Measurements from ENCODE around the gene RAB30. TPM values are rescaled to one million over a fixed set of nuclear protein-coding genes. Genes with fewer than 3 reads are reported as not detected.
A peak's percentile ranks its signal among the peaks of the same experiment; 100 is the strongest.
"Not testable (repeated sequence)": the region's sequence is repeated elsewhere in the genome, so short reads cannot be mapped to it uniquely, and the experiment has no call there.

RAB30 gene
- polyA plus RNA-seq, 4 donors, result 3.2 to 15.9 (median 8.9) TPM

DNA sequence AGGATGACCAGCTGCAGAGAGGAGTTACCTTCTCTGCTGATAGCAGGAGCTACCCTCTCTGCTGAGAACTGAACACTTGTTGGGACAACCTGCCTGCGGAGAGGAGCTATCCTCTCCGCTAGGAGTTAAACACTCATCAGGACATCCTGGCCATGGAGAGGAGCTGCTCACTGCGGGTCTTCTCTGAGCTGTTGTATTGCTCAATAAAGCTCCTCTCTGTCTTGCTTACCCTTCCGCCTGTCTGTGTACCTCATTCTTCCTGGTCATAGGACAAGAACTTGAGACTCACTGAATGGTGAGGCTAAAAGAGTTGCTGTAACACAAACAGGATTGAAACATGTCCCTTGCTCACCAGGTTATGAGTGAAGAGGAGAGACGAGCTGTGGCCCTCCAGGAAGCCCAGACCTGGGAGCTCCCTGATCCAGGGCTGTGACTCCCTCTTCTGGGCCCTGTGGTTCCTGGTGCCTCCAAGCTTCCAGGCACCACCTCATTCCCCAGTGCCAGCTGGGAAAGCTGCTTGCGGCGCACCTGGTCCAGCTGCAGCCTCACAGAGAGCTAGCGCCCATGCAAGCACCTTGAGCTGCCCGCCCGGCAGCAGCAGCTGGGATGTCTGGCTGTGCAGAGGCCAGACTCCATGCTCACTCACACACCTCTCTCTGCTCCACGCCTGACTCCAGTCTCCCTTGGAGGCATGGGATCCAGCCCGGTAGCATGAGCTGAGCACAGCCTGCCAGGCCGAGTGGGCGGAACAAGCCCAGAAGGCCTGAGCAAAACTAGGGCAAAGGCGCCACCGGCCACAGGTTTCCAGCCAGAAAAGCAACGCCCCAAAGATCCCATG, 50.5 kb downstream of the RAB30 start:
- H3K36me3 ChIP-seq (ENCODE audit: control insufficient read depth in 3 of 3, insufficient read depth in 2 of 3, low read depth in 1 of 3, low read length in 3 of 3), result no peaks in the 10 kb centered on the region
- no peak for DNase-seq
- FAIRE-seq, result no peak
- no peaks in the 10 kb centered on the region for H3K27me3 ChIP-seq (ENCODE audit: control insufficient read depth in 3 of 3, insufficient read depth in 3 of 3, low read length in 3 of 3)
- peaks cover 3 to 6% (median 6%) of the 10 kb centered on the region in 3 donors for H3K4me1 ChIP-seq (ENCODE audit: control insufficient read depth in 3 of 3, insufficient read depth in 2 of 3, low read depth in 1 of 3, low read length in 2 of 3)
- no peak overlapping the region for H3K27ac ChIP-seq (ENCODE audit: low read depth in 1 of 3, low read length in 2 of 3)
- H3K9me3 ChIP-seq (ENCODE audit: control insufficient read depth in 2 of 2, insufficient read depth in 1 of 2, low read depth in 1 of 2, low read length in 1 of 2), result no peaks in the 10 kb centered on the region
- WGBS, 3 donors, result 96 to 97% (median 97%) methylated on average over 17 of the region's 17 CpGs
- no peak overlapping the region for H3K4me3 ChIP-seq (ENCODE audit: low read depth in 1 of 3, low read length in 3 of 3)

DNA sequence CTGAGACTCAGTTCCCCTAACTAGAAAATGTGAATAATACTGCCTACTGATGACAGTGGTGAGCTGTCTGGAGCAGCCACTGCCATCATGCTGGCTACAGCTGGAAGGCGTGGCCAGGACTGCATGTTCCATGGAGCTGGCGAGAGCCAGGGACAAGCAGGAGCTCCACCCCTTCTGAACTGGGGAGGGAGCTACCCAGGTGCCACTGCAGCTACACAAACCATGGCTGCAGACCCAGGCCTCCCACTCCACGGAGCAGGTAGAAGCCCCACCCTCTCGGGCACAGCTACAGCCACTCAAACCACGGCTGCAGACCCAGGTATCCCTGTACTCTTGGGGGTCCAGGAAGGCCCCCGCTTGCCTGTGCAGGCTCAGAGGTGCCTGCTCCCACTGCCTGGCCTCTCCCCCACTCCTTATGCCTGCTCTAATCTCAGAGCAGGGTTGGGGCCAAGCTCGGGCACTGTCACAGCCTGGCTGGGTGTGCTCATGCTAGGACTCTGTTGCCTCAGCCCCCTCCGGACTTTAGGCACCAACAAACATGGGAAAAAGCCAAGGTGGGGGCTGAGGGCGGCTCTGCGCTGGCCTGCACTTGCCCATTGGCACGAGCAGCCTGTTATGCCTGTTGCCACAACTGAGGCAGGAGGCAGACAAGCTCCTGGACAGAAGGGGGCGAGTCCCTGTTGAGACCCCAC, 51.7 kb downstream of the RAB30 start:
- Histone ChIP-seq H3K27ac (ENCODE audit: low read depth in 1 of 3, low read length in 2 of 3) (no peak overlapping the region), H3K4me3 (ENCODE audit: low read depth in 1 of 3, low read length in 3 of 3) (no peak overlapping the region), H3K9me3 (ENCODE audit: control insufficient read depth in 2 of 2, insufficient read depth in 1 of 2, low read depth in 1 of 2, low read length in 1 of 2) (no peaks in the 10 kb centered on the region), H3K27me3 (ENCODE audit: control insufficient read depth in 3 of 3, insufficient read depth in 3 of 3, low read length in 3 of 3) (no peaks in the 10 kb centered on the region), H3K36me3 (ENCODE audit: control insufficient read depth in 3 of 3, insufficient read depth in 2 of 3, low read depth in 1 of 3, low read length in 3 of 3) (no peaks in the 10 kb centered on the region), H3K4me1 (ENCODE audit: control insufficient read depth in 3 of 3, insufficient read depth in 2 of 3, low read depth in 1 of 3, low read length in 2 of 3) (peaks cover 3 to 6% (median 6%) of the 10 kb centered on the region in 3 donors)
- WGBS, 3 donors, result 74 to 90% (median 75%) methylated on average over 12 of the region's 12 CpGs
- DNase-seq (peak in 1 of 2 donors; percentile 81), FAIRE-seq (no peak)

DNA sequence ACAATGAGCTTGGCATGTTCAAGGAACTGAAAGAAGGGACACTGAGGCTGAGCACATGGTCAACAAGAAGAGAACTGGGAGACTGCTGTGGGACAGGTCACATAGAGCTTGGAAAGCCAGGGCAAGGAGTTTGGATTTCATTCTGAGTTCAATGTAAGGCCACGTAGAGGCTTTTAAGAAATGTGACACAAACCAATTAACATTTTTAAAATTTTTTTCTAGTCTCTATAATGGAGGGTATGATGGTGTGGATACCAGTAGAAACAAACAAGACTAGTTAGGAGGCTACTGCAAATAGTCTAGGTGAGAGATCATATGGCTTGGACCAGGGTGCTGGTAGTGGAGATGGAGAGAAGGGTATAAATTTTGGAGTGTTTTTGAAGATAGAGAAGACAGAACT, 56.7 kb downstream of the RAB30 start:
- no peak for DNase-seq
- 86 to 97% (median 97%) methylated on average over 1 of the region's 1 CpG for WGBS, 3 donors
- FAIRE-seq, result no peak
- H3K4me3 ChIP-seq (ENCODE audit: low read depth in 1 of 3, low read length in 3 of 3), result no peak overlapping the region
- peaks cover 0 to 3% (median 0%) of the 10 kb centered on the region in 3 donors for H3K4me1 ChIP-seq (ENCODE audit: control insufficient read depth in 3 of 3, insufficient read depth in 2 of 3, low read depth in 1 of 3, low read length in 2 of 3)
- H3K27me3 ChIP-seq (ENCODE audit: control insufficient read depth in 3 of 3, insufficient read depth in 3 of 3, low read length in 3 of 3), result no peaks in the 10 kb centered on the region
- no peaks in the 10 kb centered on the region for H3K9me3 ChIP-seq (ENCODE audit: control insufficient read depth in 2 of 2, insufficient read depth in 1 of 2, low read depth in 1 of 2, low read length in 1 of 2)
- H3K36me3 ChIP-seq (ENCODE audit: control insufficient read depth in 3 of 3, insufficient read depth in 2 of 3, low read depth in 1 of 3, low read length in 3 of 3), result no peaks in the 10 kb centered on the region
- no peak overlapping the region for H3K27ac ChIP-seq (ENCODE audit: low read depth in 1 of 3, low read length in 2 of 3)

DNA sequence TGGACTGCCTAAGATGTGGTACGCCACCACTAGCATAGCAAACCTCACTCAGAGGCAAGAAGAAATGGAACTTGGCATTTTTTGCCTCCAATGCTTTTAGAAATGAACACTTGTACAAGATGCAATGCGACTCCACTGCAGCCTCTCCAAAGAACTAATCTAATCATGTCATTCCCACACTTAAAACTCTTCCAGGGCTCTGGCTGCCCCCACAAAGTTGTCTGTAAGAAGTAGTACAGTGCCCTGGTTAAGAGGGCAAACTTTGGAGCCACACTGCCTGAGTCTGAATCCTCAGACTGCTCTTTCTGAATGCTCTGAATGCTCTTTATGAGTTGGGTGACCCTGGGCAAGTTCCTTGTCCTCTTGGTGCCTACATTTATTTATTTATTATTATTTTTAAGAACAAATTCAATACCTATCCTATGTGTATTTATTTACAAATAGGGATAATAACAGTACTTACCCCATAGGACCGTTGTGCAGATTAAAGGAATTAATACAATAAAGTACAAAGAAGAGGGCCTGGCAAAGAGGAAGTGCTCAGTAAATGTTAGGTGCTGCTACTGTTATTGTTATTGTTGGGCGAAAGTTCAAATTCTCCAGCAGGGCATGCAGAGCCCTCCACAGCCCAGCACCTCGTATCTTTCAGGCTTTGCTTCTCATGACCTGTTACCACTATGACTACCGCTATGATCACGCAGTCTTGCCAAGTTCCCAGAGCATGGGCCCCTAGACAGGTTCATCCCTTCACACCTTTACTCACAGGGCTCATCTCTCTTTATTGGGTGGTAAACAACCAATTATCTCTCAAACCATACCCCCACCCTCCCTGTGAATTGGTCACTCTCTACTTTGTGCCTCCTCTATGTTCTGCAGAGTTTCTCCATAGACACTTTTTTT, 59.3 kb downstream of the RAB30 start:
- no peaks in the 10 kb centered on the region for H3K36me3 ChIP-seq (ENCODE audit: control insufficient read depth in 3 of 3, insufficient read depth in 2 of 3, low read depth in 1 of 3, low read length in 3 of 3)
- no peaks in the 10 kb centered on the region for H3K9me3 ChIP-seq (ENCODE audit: control insufficient read depth in 2 of 2, insufficient read depth in 1 of 2, low read depth in 1 of 2, low read length in 1 of 2)
- H3K27ac ChIP-seq (ENCODE audit: low read depth in 1 of 3, low read length in 2 of 3), result no peak overlapping the region
- no peak overlapping the region for H3K4me3 ChIP-seq (ENCODE audit: low read depth in 1 of 3, low read length in 3 of 3)
- FAIRE-seq (no peak), DNase-seq (no peak)
- H3K27me3 ChIP-seq (ENCODE audit: control insufficient read depth in 3 of 3, insufficient read depth in 3 of 3, low read length in 3 of 3), result no peaks in the 10 kb centered on the region
- H3K4me1 ChIP-seq (ENCODE audit: control insufficient read depth in 3 of 3, insufficient read depth in 2 of 3, low read depth in 1 of 3, low read length in 2 of 3), result peaks cover 3 to 13% (median 7%) of the 10 kb centered on the region in 3 donors
- WGBS, 3 donors, result 84 to 90% (median 87%) methylated on average over 7 of the region's 7 CpGs

DNA sequence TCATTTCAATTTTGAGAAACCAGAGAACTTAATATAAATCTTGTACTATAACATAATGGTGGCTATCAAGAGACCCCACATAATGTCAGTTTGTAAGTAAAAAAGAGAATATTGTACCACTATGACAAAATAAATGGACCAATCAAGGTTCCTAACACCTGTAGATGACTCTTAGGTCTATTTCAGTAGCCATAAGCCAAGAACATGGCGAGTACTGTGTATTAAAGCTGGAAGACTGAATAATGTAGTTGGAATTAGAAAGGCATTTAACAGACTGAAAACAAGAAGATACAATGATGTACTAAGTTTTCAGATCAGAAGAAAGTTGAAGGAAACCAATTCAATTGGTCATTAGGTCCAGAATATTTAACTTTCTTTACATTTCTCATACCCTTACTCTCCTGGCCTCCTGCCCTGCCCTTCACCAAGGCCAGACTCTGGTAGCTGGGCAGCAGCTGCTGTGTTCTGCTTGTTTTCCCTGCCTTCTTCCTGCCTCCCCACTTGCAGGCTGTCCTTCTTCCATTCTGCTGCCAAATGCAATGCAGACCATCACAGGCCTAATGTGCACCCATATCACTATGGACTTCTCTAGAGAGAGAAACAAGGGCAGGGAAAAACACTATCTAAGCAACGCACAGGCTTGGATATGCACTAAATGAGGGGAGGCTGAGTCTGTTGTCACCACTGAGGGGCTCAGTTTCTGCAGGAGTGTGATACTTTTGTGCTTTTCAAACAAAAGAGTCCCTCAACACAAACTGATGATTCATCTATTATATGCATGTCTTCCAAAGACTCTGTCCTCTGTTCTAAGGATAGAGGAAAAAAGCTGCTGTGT, 60.1 kb downstream of the RAB30 start:
- H3K27ac ChIP-seq (ENCODE audit: low read depth in 1 of 3, low read length in 2 of 3), result no peak overlapping the region
- peaks cover 4 to 14% (median 11%) of the 10 kb centered on the region in 3 donors for H3K4me1 ChIP-seq (ENCODE audit: control insufficient read depth in 3 of 3, insufficient read depth in 2 of 3, low read depth in 1 of 3, low read length in 2 of 3)
- H3K27me3 ChIP-seq (ENCODE audit: control insufficient read depth in 3 of 3, insufficient read depth in 3 of 3, low read length in 3 of 3), result no peaks in the 10 kb centered on the region
- no peaks in the 10 kb centered on the region for H3K36me3 ChIP-seq (ENCODE audit: control insufficient read depth in 3 of 3, insufficient read depth in 2 of 3, low read depth in 1 of 3, low read length in 3 of 3)
- no peak for DNase-seq
- no peak for FAIRE-seq
- H3K4me3 ChIP-seq (ENCODE audit: low read depth in 1 of 3, low read length in 3 of 3), result no peak overlapping the region
- no peaks in the 10 kb centered on the region for H3K9me3 ChIP-seq (ENCODE audit: control insufficient read depth in 2 of 2, insufficient read depth in 1 of 2, low read depth in 1 of 2, low read length in 1 of 2)
- WGBS, 3 donors, result 70 to 94% (median 93%) methylated on average over 2 of the region's 2 CpGs

DNA sequence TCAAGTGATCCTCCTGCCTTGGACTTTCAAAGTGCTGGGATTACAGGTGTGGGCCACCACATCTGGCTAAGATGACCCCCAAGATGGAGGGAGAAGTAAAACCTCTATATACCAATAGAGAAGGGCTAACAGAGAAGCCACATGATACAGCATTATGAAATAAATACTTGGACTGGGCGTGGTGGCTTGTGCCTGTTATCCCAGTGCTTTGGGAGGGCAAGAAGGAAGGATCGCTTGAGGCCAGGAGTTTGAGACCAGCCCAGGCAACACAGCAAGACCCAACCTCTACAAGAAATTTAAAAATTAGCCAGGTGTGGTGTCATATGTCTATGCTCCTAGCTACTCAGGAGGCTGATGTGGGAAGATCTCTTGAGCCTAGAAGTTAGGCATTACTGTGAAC, 61.7 kb downstream of the RAB30 start:
- Histone ChIP-seq H3K9me3 (ENCODE audit: control insufficient read depth in 2 of 2, insufficient read depth in 1 of 2, low read depth in 1 of 2, low read length in 1 of 2) (no peaks in the 10 kb centered on the region), H3K4me1 (ENCODE audit: control insufficient read depth in 3 of 3, insufficient read depth in 2 of 3, low read depth in 1 of 3, low read length in 2 of 3) (peaks cover 4 to 14% (median 11%) of the 10 kb centered on the region in 3 donors), H3K4me3 (ENCODE audit: low read depth in 1 of 3, low read length in 3 of 3) (no peak overlapping the region), H3K27ac (ENCODE audit: low read depth in 1 of 3, low read length in 2 of 3) (no peak overlapping the region), H3K36me3 (ENCODE audit: control insufficient read depth in 3 of 3, insufficient read depth in 2 of 3, low read depth in 1 of 3, low read length in 3 of 3) (no peaks in the 10 kb centered on the region), H3K27me3 (ENCODE audit: control insufficient read depth in 3 of 3, insufficient read depth in 3 of 3, low read length in 3 of 3) (no peaks in the 10 kb centered on the region)
- FAIRE-seq (no peak), DNase-seq (peak in 1 of 2 donors; percentile 37)
- 88 to 96% (median 94%) methylated on average over 2 of the region's 2 CpGs for WGBS, 3 donors

- not testable (repeated sequence) for H3K27me3 ChIP-seq (ENCODE audit: control insufficient read depth in 3 of 3, insufficient read depth in 3 of 3, low read length in 3 of 3); H3K4me3 ChIP-seq (ENCODE audit: low read depth in 1 of 3, low read length in 3 of 3); H3K36me3 ChIP-seq (ENCODE audit: control insufficient read depth in 3 of 3, insufficient read depth in 2 of 3, low read depth in 1 of 3, low read length in 3 of 3); DNase-seq; H3K9me3 ChIP-seq (ENCODE audit: control insufficient read depth in 2 of 2, insufficient read depth in 1 of 2, low read depth in 1 of 2, low read length in 1 of 2); FAIRE-seq; H3K27ac ChIP-seq (ENCODE audit: low read depth in 1 of 3, low read length in 2 of 3)
- 96 to 97% (median 97%) methylated on average over 10 of the region's 10 CpGs for WGBS, 3 donors
- peaks cover 4 to 21% (median 11%) of the 10 kb centered on the region in 3 donors for H3K4me1 ChIP-seq (ENCODE audit: control insufficient read depth in 3 of 3, insufficient read depth in 2 of 3, low read depth in 1 of 3, low read length in 2 of 3)
These were observed 62.6 kb downstream of the RAB30 start for GRCh38 chr11:83009136-83009535.
